Esophagus muscularis mucosa (tissue), 3 donors: ENCODE results near the gene DLG1.

Experiments used
- CTCF ChIP-seq, 3 experiments: fragments of 200-600 bp in 2 of 3; fragments of 450-650 bp in 1 of 3; sonication (generic) in 2 of 3; IDR thresholded peaks; one replicate each; pipeline ENCODE4 v1.5.1; 2017 to 2019; ENCODE audit warnings: antibody characterized with exemption in 3 of 3, mild to moderate bottlenecking in 2 of 3, moderate library complexity in 1 of 3
- EP300 ChIP-seq: sonication (generic); formaldehyde crosslinking; IDR thresholded peaks from one replicate; pipeline ENCODE4 v1.6.1; 2017; ENCODE audit warnings: antibody characterized with exemption

- TF ChIP-seq EP300 (no peak), CTCF (IDR thresholded peaks at IDR 0.05) (no peak)
Measured at GRCh38 chr3:197203714-197204146, 94.7 kb downstream of the DLG1 start.
